NK-92 (cell line): ENCODE data around the gene GDAP2.

Experiments
- DNase-seq: peaks from one replicate; lab custom pipeline; 2025; ENCODE audit not compliant: unreplicated experiment; lab: John Stamatoyannopoulos, UW

The GDAP2 gene

GRCh38 chr1:117842408-117843170 is 86.8 kb downstream of the GDAP2 start:
- no peak for DNase-seq

- no peak for DNase-seq
These were observed 88.2 kb downstream of the GDAP2 start for GRCh38 chr1:117841117-117841650.

GRCh38 chr1:117838911-117839310 is 90.5 kb downstream of the GDAP2 start:
- DNase-seq, result no peak

DNA sequence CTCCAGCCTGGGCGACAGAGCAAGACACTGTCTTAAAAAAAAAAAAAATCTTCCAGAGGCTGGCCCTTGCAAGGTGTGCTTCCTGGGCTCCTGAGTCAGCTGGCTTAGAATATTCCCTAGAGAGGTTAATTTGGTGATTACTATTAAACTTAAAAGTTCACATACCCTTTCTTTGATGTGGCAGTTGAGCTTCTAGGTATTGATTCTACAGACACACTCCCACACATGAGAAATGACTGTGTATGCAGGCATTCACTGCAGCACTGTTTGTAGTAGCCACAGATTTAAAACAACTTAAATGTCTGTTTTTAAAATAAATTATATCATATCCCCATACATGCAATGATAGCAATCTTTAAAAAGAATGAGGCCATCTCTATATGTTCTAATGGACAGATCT is 93.4 kb downstream of the GDAP2 start:
- no peak for DNase-seq

DNA sequence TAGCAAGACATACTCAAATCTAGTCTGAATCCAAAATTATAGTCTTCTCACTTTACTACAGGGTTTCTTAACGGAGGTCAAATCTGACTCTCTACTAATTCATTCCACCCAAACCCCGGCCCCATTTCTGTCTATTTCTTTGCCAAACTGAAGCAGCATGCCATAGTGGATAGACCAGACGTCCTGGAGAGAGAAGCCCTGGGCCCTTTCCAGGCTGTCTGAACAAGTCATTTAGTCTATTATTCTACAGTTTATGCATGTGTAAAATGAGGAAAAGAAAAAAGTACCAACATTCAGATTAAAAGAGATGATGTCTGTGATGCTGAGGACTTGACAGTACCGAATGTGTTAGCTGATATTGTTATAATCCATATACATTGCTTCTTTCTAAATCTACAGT is 95.0 kb downstream of the GDAP2 start:
- DNase-seq, result no peak

GRCh38 chr1:117832453-117832852 is 97.0 kb downstream of the GDAP2 start:
- DNase-seq, result no peak

GRCh38 chr1:117830222-117830621 is 99.2 kb downstream of the GDAP2 start:
- DNase-seq, result no peak

DNA sequence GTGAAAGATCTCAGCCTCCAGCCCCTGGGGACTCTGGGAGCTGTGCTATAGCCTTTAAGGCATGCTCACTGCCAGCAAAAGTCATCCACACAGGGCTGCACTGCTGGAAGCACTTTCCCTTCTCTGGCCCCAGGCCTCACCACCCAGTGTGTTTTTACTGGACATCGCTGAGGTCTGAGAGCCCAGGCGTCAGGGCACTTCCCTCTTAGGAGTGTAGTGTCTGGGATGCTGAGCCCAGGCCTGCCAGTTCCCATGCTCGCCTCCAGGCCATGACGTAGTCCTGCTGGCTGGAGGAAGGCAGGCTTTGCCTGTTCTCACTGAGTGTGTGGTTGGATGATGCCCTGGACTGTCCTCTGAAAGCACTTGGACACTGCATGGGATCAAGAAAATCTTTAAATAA is 101.2 kb downstream of the GDAP2 start:
- DNase-seq, result no peak

- no peak for DNase-seq
These were observed 102.8 kb downstream of the GDAP2 start for GRCh38 chr1:117826540-117827078.

DNA sequence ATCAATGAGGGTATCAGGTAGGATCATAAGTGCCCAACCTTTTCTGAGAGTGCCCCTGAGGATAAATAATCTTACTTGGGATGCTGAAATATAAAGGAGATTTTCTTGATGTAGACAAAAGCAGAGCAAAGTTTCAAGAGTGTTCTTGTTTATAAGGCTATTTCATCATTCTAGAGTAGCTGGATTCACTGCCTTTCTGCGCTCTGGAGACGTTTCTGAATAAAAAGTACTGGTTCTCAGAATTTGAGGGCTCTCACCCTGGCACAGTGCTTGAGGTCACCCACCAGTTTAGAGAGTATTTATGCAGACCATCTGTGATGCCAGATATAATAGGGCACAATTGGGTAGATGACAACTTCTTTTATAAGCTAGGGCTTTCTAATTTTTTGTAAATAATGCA is 103.3 kb downstream of the GDAP2 start:
- DNase-seq, result no peak

- DNase-seq, result no peak
These were observed 104.0 kb downstream of the GDAP2 start for GRCh38 chr1:117825414-117825813.

- no peak for DNase-seq
These were observed 104.8 kb downstream of the GDAP2 start for GRCh38 chr1:117824616-117825015.

- DNase-seq, result no peak
These were observed 107.5 kb downstream of the GDAP2 start for GRCh38 chr1:117821774-117822482.

DNA sequence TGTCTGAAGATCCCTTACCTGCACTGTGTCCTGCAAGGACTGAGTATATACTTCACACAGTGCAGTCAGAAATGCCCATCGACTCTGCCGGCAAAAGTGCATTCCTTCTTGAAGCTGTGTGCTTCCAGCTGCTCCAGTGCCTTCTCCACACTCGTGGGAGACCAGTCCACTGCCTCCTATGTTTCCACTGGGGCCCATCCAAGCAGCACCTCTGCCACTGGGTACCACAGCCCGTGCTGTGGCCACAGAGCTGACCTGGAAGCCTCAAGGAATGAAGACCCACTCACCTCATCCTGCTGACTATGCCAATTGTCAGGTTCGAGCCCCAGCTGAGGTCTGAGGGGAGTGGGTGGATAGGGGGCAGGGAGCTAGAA is 108.1 kb downstream of the GDAP2 start:
- DNase-seq, result no peak

DNA sequence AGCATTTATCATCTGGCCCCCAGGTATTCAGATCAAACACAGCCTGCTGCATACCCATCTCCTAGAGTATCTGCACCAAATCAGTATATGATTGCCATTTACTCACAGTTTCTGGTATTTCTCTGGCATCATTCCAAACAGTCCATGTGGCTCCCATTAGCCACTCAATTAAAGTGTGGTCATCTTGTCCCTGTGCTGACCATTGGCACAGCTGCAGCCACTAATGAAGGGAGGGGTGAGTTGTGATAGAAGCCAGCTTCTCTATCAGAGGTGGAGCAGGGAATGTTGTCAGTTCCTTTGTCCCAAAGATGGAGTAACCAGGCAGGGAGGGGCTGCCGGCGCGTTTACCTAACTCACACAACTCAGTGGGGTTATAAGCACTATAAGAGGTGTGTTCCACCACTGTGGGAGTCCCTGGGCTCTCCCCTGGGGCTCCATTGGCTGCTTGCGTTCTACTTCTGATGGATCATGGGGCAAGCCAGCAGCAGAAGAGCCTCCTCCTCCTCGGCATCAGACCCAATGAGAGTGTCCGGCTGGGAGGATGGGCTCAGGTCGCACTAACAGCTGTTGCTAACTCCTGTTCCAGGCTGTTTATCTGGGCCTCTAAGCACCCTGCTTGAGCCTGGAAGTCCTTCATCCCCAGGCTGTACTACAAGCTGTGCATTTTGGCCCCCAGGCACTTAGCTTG is 108.6 kb downstream of the GDAP2 start:
- DNase-seq, result no peak

DNA sequence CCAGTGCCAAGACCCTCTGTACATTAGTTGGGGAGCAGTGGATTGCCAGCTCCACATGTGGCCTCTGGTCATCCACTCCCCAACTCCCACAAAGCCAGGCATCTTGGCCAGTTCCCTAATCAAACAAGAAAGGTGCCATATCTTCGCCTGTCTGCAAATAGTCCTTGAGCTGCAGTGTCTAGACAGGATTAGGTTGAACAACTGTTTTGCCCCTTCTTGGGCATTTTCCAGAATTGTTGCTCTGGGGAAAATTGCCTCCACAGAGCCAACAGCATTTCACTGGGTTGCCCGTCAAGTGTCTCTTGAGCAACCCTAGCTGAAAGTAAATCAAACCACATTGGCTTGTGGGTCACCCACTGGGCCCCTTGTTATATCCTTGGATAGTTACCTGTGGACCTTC is 109.3 kb downstream of the GDAP2 start:
- DNase-seq, result no peak

- DNase-seq, result no peak
These were observed 110.1 kb downstream of the GDAP2 start for GRCh38 chr1:117819301-117819700.

DNA sequence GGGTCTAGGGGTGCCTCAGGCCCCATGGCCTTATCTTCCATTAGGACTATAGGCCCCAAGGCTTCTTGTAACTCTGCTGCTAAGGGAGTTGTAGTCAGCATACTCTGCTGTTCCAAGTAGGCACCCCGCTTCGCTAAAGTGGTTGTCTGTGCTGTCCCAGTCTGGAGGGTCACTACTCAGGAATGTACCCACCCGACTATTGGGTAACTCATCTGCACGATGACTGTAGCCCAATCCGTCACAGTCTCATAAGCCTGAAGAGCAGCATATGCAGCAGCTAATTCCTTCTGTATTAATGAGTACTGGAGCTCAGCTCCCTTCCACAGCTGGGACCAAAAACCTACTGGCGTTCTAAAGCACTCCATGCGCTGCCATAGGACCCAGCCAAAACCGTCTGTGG is 111.0 kb downstream of the GDAP2 start:
- DNase-seq, result no peak

DNA sequence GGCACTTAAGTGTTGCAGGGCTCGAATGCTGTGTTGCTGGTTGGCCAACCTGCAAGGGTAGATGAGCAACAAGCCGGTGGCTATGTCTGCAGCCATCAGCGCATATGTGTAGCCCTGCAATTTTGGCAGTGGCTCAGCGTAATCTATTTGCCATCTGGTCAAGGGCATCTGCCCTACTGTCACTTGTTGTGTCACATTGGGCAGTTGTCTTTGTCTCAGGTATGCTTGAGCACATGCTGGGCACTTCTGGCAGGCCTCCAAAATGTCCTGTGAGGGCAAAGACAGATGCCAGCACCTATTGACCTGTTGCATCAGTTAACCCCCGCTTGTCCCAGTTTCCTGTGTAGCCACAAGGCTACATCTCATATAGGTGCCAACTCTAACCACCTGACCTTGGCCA is 111.8 kb downstream of the GDAP2 start:
- DNase-seq, result no peak

- DNase-seq, result no peak
These were observed 113.5 kb downstream of the GDAP2 start for GRCh38 chr1:117815926-117816325.
